Spleen (tissue), 11 donors: ENCODE data around the gene THAP8. TPM values are rescaled to one million over a fixed set of nuclear protein-coding genes. Genes with fewer than 3 reads are reported as not detected.

Source experiments
- DNase-seq: peaks from one replicate; pipeline ENCODE4 v3.0.0-alpha.2; 2020
- H3K27ac ChIP-seq, 8 donors: fragments of 200-600 bp; sonication (generic) in 7 of 8; 1 replicate in 4 of 8; 2 replicates in 4 of 8; pipeline versions ENCODE4 v1.5.0 to v1.8.0; 2016 to 2021; ENCODE audit warnings: inconsistent platforms in 4 of 8, mild to moderate bottlenecking in 4 of 8, moderate library complexity in 1 of 8
- H3K27me3 ChIP-seq, 7 donors: fragments of 200-600 bp; sonication (generic) in 6 of 7; replicated peaks in 1 of 7; 1 replicate in 4 of 7; 2 replicates in 3 of 7; pipeline versions ENCODE4 v1.5.0 to v1.8.0; 2016 to 2021; ENCODE audit warnings: inconsistent platforms in 3 of 7, mild to moderate bottlenecking in 1 of 7
- H3K36me3 ChIP-seq, 6 donors: fragments of 200-600 bp; sonication (generic) in 5 of 6; 1 replicate in 4 of 6; 2 replicates in 2 of 6; pipeline versions ENCODE4 v1.5.0 to v1.8.0; 2016 to 2021; ENCODE audit warnings: inconsistent platforms in 2 of 6
- H3K4me1 ChIP-seq, 6 donors: fragments of 200-600 bp; sonication (generic) in 5 of 6; 1 replicate in 3 of 6; 2 replicates in 3 of 6; pipeline versions ENCODE4 v1.5.0 to v1.8.0; 2016 to 2021; ENCODE audit warnings: inconsistent platforms in 3 of 6
- H3K4me3 ChIP-seq, 8 donors: fragments of 200-600 bp; sonication (generic) in 7 of 8; 1 replicate in 4 of 8; 2 replicates in 4 of 8; pipeline versions ENCODE4 v1.5.0 to v1.8.0; 2016 to 2021; ENCODE audit warnings: inconsistent platforms in 4 of 8, mild to moderate bottlenecking in 4 of 8, moderate library complexity in 2 of 8
- H3K9me3 ChIP-seq, 8 donors: fragments of 200-600 bp; sonication (generic) in 7 of 8; 1 replicate in 4 of 8; 2 replicates in 4 of 8; pipeline versions ENCODE4 v1.5.0 to v1.8.0; 2016 to 2021; ENCODE audit warnings: inconsistent platforms in 4 of 8
- POLR2A ChIP-seq, 3 donors: fragments of 450-650 bp; IDR thresholded peaks; one replicate each; pipeline ENCODE4 v1.5.1; 2017; ENCODE audit warnings: antibody characterized with exemption in 3 of 3, mild to moderate bottlenecking in 1 of 3
- POLR2AphosphoS5 ChIP-seq, 3 donors: sonication (generic); formaldehyde crosslinking; IDR thresholded peaks; one replicate each; pipeline ENCODE4 v1.5.1; 2017; ENCODE audit warnings: antibody characterized with exemption in 3 of 3
- WGBS, 5 donors: extraction: QIAGEN DNeasy Blood & Tissue Kit in 3 of 5; methylation state at CpG; one replicate each; pipeline versions ENCODE4 v1.1.5 to v1.1.7; 2013 to 2018; 5-methylcytosine and 5-hydroxymethylcytosine counted together
- intact Hi-C: fragments of 100-400 bp; cut with DNase I; formaldehyde crosslinking; loops from one replicate; pipeline ENCODE4 v1.15.0; 2023; ENCODE audit warnings: low total_unique reads
- polyA plus RNA-seq, 3 donors: library from polyadenylated mRNA; stranded (reverse); fragments of 200-250 nt; gene quantifications; one replicate each; pipeline ENCODE4 v1.2.1, GENCODE V29; 2013
- total RNA-seq, 7 donors: library from RNA; depleted of rRNA in 3 of 7; stranded (reverse); fragments of >200 nt in 3 of 7; fragmentation: NEBNext Ultra II Directional in 4 of 7; extraction: Animal tissue kit (Norgen Biotek cat#: 25700) in 4 of 7; gene quantifications; one replicate each; pipeline versions ENCODE4 v1.1.0 to v1.2.1, GENCODE V29; 2016 to 2021
- TF ChIP-seq, protein P1 (sequence below), 11 experiments: fragments of 200-600 bp in 7 of 11; fragments of 450-650 bp in 4 of 11; sonication (generic) in 4 of 11; IDR thresholded peaks in 8 of 11; conservative IDR thresholded peaks in 3 of 11; 1 replicate in 7 of 11; 2 replicates in 4 of 11; pipeline versions ENCODE4 v1.4.0 to v1.8.0; 2016 to 2021; ENCODE audit warnings: antibody characterized with exemption in 11 of 11, inconsistent platforms in 4 of 11, mild to moderate bottlenecking in 1 of 11
- donor health status: healthy with polysubstance abuse.
- donor health status: DM: no; HTN: no; CAD: no; lungs with moderate emphysema.
- donor health status: DM: no; HTN: no; CAD: no.
- donor health status: Bipolar disorder and iron deficiency.
- donor health status: healthy.
- donor health status: DM: no; HTN: no; CAD: no.
- donor health status: DM: yes; HTN: yes; CAD: no.

Gene THAP8
- total and polyA plus RNA-seq, 10 donors = 2.4 to 7.9 (median 4.8) TPM

DNA sequence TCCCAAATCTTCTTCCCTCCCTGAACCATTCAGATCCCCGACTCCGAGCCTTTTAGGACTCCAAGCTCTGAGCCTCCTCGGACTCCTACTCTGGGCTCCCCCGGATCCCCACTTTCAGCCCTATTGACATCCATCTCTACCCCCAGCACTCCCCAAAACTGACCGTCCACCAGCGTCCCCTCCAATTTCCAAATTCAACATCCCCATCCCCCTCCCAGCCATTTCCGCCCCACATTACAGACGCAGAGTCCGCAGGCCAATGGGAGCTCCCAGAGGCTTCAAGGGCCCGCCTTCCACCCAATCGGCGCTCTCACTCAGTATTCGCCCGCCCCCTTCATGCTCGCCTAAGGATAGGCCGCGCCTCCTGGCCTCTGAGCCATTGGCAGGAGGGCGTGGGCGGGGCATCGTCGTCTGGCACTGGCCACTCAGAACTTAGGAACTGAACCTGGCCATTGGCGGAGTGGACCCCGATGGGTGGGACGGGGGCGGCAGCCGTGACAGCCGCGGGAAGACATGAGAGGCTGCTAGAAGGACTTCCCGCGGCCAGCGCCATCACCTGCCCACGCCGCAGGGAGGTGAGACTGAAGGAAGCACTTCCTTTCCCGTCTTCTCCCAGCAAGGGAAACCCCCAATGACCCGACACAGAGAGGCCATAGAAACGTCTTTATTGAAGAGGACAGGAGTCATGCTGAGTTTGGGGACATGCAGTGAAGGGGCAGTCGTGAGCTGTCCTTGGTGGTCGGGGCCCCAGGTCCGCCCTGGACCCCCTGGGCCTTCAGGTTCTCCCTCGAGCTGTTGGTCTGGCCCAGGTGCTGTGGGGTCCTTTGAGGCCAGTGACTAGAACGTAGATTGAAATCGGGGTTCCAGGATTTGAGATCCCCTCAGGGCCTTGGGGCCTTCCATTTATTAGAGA, 39.8 kb downstream of the THAP8 start, which contains the start of gene ALKBH6:
ALKBH6 (minus strand) TSS at position 202 of the 913 bp plus-strand sequence. CDS start 816 bp downstream, outside the sequence.
- Histone ChIP-seq H3K27ac (peak within 1 kb of the TSS; percentile 74 to 93 (median 86)), H3K4me1 (peaks cover 11 to 34% (median 25%) of the 10 kb centered on the region in 6 donors), H3K4me3 (peak within 1 kb of the TSS; percentile 51 to 83 (median 58)), H3K9me3 (no peaks in the 10 kb centered on the region), H3K27me3 (peaks cover 0 to 5% (median 0%) of the 10 kb centered on the region in 7 donors), H3K36me3 (peaks cover 0 to 31% (median 2%) of the 10 kb centered on the region in 6 donors)
- 2 to 3% (median 2%) methylated on average over 31 to 42 of the region's 42 CpGs for WGBS, 5 donors
- intact Hi-C loops = no loop called here
- peak; percentile 99 for DNase-seq
- TF ChIP-seq POLR2A (IDR thresholded peaks at IDR 0.05) (no peak), POLR2AphosphoS5 (IDR thresholded peaks at IDR 0.05) (peak; percentile 73 to 88 (median 85))
- TF ChIP-seq, protein P1, sequence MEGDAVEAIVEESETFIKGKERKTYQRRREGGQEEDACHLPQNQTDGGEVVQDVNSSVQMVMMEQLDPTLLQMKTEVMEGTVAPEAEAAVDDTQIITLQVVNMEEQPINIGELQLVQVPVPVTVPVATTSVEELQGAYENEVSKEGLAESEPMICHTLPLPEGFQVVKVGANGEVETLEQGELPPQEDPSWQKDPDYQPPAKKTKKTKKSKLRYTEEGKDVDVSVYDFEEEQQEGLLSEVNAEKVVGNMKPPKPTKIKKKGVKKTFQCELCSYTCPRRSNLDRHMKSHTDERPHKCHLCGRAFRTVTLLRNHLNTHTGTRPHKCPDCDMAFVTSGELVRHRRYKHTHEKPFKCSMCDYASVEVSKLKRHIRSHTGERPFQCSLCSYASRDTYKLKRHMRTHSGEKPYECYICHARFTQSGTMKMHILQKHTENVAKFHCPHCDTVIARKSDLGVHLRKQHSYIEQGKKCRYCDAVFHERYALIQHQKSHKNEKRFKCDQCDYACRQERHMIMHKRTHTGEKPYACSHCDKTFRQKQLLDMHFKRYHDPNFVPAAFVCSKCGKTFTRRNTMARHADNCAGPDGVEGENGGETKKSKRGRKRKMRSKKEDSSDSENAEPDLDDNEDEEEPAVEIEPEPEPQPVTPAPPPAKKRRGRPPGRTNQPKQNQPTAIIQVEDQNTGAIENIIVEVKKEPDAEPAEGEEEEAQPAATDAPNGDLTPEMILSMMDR (IDR thresholded peaks at IDR 0.05 in 8 of 11, conservative IDR thresholded peaks at IDR 0.05 in 3 of 11) = peak in 3 of 11 experiments; percentile 27 to 33 (median 28)

- intact Hi-C loops = no loop called here
- H3K27ac ChIP-seq = peak overlapping the region; percentile 74 to 93 (median 86)
- 33 to 37% (median 35%) methylated on average over 15 of the region's 15 CpGs for WGBS, 5 donors
Measured at GRCh38 chr19:36013280-36014011, 40.6 kb downstream of the THAP8 start.

DNA sequence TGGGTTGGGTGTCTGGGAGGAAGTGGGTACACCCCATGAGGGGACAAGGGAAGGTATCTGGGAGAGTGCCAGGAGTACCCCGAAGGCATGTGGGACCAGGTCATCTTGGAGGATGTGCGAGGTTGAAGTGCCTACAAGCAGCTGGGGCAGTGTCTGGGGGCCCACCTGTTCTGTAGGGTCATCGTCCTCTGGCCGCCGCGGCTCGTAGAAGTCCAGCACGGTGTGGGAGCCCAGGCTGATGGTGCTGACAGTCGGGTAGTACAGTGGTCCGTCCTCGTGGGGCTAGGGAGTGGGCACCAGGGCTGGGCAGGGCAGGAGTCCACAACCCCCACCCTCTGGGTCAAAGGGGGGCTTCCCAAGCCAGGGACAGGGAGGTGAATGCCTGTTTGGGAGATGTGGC, 43.7 kb downstream of the THAP8 start:
- intact Hi-C loops = no loop called here
- no peak for DNase-seq
- Histone ChIP-seq H3K27ac (no peak overlapping the region), H3K4me3 (no peak overlapping the region), H3K36me3 (peaks cover 0 to 7% (median 0%) of the 10 kb centered on the region in 6 donors), H3K4me1 (peaks cover 11 to 43% (median 32%) of the 10 kb centered on the region in 6 donors), H3K27me3 (peaks cover 0 to 17% (median 0%) of the 10 kb centered on the region in 7 donors), H3K9me3 (no peaks in the 10 kb centered on the region)
- 94 to 96% (median 95%) methylated on average over 11 of the region's 11 CpGs for WGBS, 5 donors
- TF ChIP-seq POLR2AphosphoS5 (IDR thresholded peaks at IDR 0.05) (no peak), POLR2A (IDR thresholded peaks at IDR 0.05) (no peak)
- TF ChIP-seq, protein P1 (IDR thresholded peaks at IDR 0.05 in 8 of 11, conservative IDR thresholded peaks at IDR 0.05 in 3 of 11) = no peak

More at GRCh38 chr19:36013280-36014011, 40.6 kb downstream of the THAP8 start:
- Histone ChIP-seq H3K36me3 (peaks cover 0 to 25% (median 2%) of the 10 kb centered on the region in 6 donors), H3K27me3 (peaks cover 0 to 13% (median 0%) of the 10 kb centered on the region in 7 donors), H3K4me3 (peak overlapping the region; percentile 51 to 83 (median 58)), H3K9me3 (no peaks in the 10 kb centered on the region), H3K4me1 (peaks cover 11 to 43% (median 32%) of the 10 kb centered on the region in 6 donors)
- TF ChIP-seq, protein P1 (IDR thresholded peaks at IDR 0.05 in 8 of 11, conservative IDR thresholded peaks at IDR 0.05 in 3 of 11) = no peak
- TF ChIP-seq POLR2A (IDR thresholded peaks at IDR 0.05) (no peak), POLR2AphosphoS5 (IDR thresholded peaks at IDR 0.05) (no peak)
- no peak for DNase-seq
